Peyer's patch (tissue), 4 donors: ENCODE results near the gene CALHM3.

ENCODE experiments used
- CTCF ChIP-seq, 6 experiments: fragments of 450-650 bp in 4 of 6; fragments of 200-600 bp in 2 of 6; sonication (generic) in 1 of 6; IDR thresholded peaks; one replicate each; pipeline ENCODE4 v1.5.1; 2017 to 2019; ENCODE audit warnings: antibody characterized with exemption in 6 of 6, mild to moderate bottlenecking in 3 of 6, moderate library complexity in 1 of 6
- POLR2A ChIP-seq, 2 donors: fragments of 450-650 bp; IDR thresholded peaks; one replicate each; pipeline ENCODE4 v1.5.1; 2017; ENCODE audit warnings: antibody characterized with exemption in 2 of 2, mild to moderate bottlenecking in 2 of 2, moderate library complexity in 2 of 2

GRCh38 chr10:103429647-103430046 is 49.4 kb downstream of the CALHM3 start:
- TF ChIP-seq CTCF (IDR thresholded peaks at IDR 0.05) (no peak), POLR2A (IDR thresholded peaks at IDR 0.05) (no peak)
